HEK293 (cell line): ENCODE measurements around the gene CD177.
"Not testable (repeated sequence)": the region's sequence is repeated elsewhere in the genome, so short reads cannot be mapped to it uniquely, and the experiment has no call there.

Source experiments
- CTCF ChIP-seq: fragments of 450-650 bp; formaldehyde crosslinking; IDR thresholded peaks from 2 replicates; pipeline ENCODE4 v1.5.1; 2016; ENCODE audit warnings: missing biosample characterization, missing genetic modification characterization
- SCRT1 ChIP-seq: fragments of 450-650 bp; formaldehyde crosslinking; IDR thresholded peaks from 2 replicates; pipeline ENCODE4 v1.5.1; 2016; ENCODE audit warnings: missing biosample characterization, missing genetic modification characterization, borderline replicate concordance
- YY1 ChIP-seq: fragments of 450-650 bp; formaldehyde crosslinking; IDR thresholded peaks from 2 replicates; pipeline ENCODE4 v1.5.1; 2018; ENCODE audit warnings: missing biosample characterization, missing genetic modification characterization
- ZNF114 ChIP-seq: fragments of 450-650 bp; formaldehyde crosslinking; IDR thresholded peaks from 2 replicates; pipeline ENCODE4 v1.5.0; 2017; ENCODE audit warnings: missing biosample characterization, missing genetic modification characterization
- ZNF2 ChIP-seq: fragments of 450-650 bp; formaldehyde crosslinking; IDR thresholded peaks from 2 replicates; pipeline ENCODE4 v1.5.1; 2016; ENCODE audit warnings: missing biosample characterization, missing genetic modification characterization
- ZNF580 ChIP-seq: fragments of 450-650 bp; formaldehyde crosslinking; IDR thresholded peaks from 2 replicates; pipeline ENCODE4 v1.5.1; 2016; ENCODE audit warnings: missing biosample characterization, missing genetic modification characterization

- not testable (repeated sequence) for TF ChIP-seq ZNF114 (tag by site-specific recombination); ZNF580; SCRT1; YY1 (tag by site-specific recombination); ZNF2 (tag by site-specific recombination); CTCF
Observed at GRCh38 chr19:43356749-43357148, 3.3 kb downstream of the CD177 start.
